ENCODE data around the gene MAP3K14. TPM values are rescaled to one million over a fixed set of nuclear protein-coding genes. Genes with fewer than 3 reads are reported as not detected.

The MAP3K14 gene
- total RNA-seq, 1 experiment from 2014 or later: 10.0 TPM

DNA sequence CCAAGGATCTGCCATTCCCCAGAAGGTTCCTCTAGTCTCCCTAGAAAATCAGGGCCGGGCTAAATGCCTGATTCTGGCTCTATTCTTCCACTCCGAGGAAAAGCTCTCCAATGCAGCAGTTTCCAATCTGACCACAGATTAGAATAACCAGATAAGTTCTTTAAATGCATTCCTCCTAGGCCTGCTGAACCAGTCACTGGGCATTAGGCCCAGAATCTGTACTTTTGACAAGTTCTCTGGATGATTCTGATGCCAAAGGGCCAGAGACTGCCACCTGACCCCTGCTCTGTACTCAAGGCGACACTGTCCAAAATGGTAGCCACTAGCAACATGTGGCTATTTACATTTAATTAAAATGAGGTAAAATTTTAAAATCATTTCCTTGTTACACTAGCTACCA, 22.3 kb downstream of the MAP3K14 start:
- Mint-ChIP-seq H3K27ac (ENCODE audit: unreplicated experiment) (no peak overlapping the region), H3K9me3 (ENCODE audit: unreplicated experiment) (no peaks in the 10 kb centered on the region), H3K36me3 (ENCODE audit: insufficient read depth, unreplicated experiment) (peaks cover 17% of the 10 kb centered on the region), H3K27me3 (ENCODE audit: insufficient read depth, unreplicated experiment) (no peaks in the 10 kb centered on the region), H3K4me1 (ENCODE audit: low read depth, unreplicated experiment) (peaks cover 18% of the 10 kb centered on the region), H3K4me3 (ENCODE audit: unreplicated experiment) (no peak overlapping the region)
- intact Hi-C loops (cut with micrococcal nuclease; ENCODE audit: unreplicated experiment): no loop called here
- Histone ChIP-seq H3K9me3 (no peaks in the 10 kb centered on the region), H3K4me3 (ENCODE audit: low read depth, low read length) (no peak overlapping the region), H3K4me1 (peaks cover 12% of the 10 kb centered on the region), H3K27me3 (replicated peaks; ENCODE audit: control insufficient read depth, insufficient read depth, low read length) (no peaks in the 10 kb centered on the region), H3K36me3 (ENCODE audit: control insufficient read depth, insufficient read depth, low read length) (no peaks in the 10 kb centered on the region)
- CTCF ChIA-PET: no interaction called here
- TF ChIP-seq, protein P1, sequence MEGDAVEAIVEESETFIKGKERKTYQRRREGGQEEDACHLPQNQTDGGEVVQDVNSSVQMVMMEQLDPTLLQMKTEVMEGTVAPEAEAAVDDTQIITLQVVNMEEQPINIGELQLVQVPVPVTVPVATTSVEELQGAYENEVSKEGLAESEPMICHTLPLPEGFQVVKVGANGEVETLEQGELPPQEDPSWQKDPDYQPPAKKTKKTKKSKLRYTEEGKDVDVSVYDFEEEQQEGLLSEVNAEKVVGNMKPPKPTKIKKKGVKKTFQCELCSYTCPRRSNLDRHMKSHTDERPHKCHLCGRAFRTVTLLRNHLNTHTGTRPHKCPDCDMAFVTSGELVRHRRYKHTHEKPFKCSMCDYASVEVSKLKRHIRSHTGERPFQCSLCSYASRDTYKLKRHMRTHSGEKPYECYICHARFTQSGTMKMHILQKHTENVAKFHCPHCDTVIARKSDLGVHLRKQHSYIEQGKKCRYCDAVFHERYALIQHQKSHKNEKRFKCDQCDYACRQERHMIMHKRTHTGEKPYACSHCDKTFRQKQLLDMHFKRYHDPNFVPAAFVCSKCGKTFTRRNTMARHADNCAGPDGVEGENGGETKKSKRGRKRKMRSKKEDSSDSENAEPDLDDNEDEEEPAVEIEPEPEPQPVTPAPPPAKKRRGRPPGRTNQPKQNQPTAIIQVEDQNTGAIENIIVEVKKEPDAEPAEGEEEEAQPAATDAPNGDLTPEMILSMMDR (IDR thresholded peaks at IDR 0.05; ENCODE audit: insufficient read depth in 1 of 2, low read depth in 1 of 2, low read length in 1 of 2, severe bottlenecking in 1 of 2, unreplicated experiment in 1 of 2): no peak
- POLR2A ChIA-PET: no interaction called here
- no peak for DNase-seq
- no TSS peak for BruUV-seq (replicated peaks)

DNA sequence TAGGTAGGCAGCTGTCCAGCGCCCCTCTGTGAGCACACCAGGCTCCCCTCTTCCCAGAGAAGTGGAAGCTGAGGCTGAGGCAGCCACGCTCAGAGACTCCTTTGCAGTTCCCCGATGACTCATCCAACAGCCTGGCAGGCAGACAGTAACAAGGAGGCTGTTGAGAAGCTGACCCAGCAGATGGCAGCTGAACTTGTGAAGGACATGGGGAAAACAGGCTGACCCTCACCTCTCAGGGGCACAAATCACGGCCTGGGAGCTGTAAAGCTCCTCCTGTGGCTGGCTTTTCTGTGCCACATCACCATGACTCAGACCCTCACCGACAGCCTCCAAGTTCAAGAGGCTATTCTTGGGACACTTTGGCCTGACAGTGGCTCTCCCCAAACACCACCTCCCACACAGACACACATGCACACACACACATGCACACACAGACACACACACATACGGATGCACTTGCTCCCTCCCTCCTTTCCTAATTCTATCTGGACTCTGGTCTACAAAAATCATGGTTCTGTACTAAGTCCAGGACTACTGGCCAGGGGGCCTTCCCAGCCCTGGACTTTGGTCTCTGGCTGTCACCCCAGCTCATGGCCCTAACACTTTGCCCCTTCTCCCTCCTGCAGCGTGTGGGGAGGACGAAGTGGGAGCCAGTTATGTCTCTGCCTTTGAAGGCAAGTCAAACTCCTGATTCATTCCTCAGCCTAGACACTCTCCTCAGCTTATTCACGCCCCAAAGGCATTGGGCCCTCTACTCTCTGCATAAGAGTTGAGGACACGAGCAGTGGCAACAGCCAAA, 23.2 kb downstream of the MAP3K14 start:
- no peaks in the 10 kb centered on the region for H3K27me3 Mint-ChIP-seq (ENCODE audit: insufficient read depth, unreplicated experiment)
- peaks cover 18% of the 10 kb centered on the region for H3K4me1 Mint-ChIP-seq (ENCODE audit: low read depth, unreplicated experiment)
- TF ChIP-seq, protein P1 (IDR thresholded peaks at IDR 0.05; ENCODE audit: insufficient read depth in 1 of 2, low read depth in 1 of 2, low read length in 1 of 2, severe bottlenecking in 1 of 2, unreplicated experiment in 1 of 2): no peak
- intact Hi-C loops (cut with micrococcal nuclease; ENCODE audit: unreplicated experiment): no loop called here
- H3K4me3 ChIP-seq (ENCODE audit: low read depth, low read length): no peak overlapping the region
- H3K9me3 Mint-ChIP-seq (ENCODE audit: unreplicated experiment): no peaks in the 10 kb centered on the region
- DNase-seq: no peak
- no peaks in the 10 kb centered on the region for H3K36me3 ChIP-seq (ENCODE audit: control insufficient read depth, insufficient read depth, low read length)
- POLR2A ChIA-PET: interaction anchor here (0.5 to 0.8 kb wide), 2 partner anchors 13 to 23 kb away, joined by 3 to 6 read pairs; no protein-coding TSS in a partner anchor
- peaks cover 14% of the 10 kb centered on the region for H3K4me1 ChIP-seq
- CTCF ChIA-PET: interaction anchor here (0.9 to 1.1 kb wide), 4 partner anchors 18 to 899 kb away, joined by 3 to 6 read pairs (median 4); partner anchors contain the start of gene KANSL1
- peaks cover 18% of the 10 kb centered on the region for H3K36me3 Mint-ChIP-seq (ENCODE audit: insufficient read depth, unreplicated experiment)
- no peak overlapping the region for H3K4me3 Mint-ChIP-seq (ENCODE audit: unreplicated experiment)
- no peaks in the 10 kb centered on the region for H3K27me3 ChIP-seq (replicated peaks; ENCODE audit: control insufficient read depth, insufficient read depth, low read length)
- H3K27ac Mint-ChIP-seq (ENCODE audit: unreplicated experiment): no peak overlapping the region
- H3K9me3 ChIP-seq: no peaks in the 10 kb centered on the region
- BruUV-seq (replicated peaks): no TSS peak

DNA sequence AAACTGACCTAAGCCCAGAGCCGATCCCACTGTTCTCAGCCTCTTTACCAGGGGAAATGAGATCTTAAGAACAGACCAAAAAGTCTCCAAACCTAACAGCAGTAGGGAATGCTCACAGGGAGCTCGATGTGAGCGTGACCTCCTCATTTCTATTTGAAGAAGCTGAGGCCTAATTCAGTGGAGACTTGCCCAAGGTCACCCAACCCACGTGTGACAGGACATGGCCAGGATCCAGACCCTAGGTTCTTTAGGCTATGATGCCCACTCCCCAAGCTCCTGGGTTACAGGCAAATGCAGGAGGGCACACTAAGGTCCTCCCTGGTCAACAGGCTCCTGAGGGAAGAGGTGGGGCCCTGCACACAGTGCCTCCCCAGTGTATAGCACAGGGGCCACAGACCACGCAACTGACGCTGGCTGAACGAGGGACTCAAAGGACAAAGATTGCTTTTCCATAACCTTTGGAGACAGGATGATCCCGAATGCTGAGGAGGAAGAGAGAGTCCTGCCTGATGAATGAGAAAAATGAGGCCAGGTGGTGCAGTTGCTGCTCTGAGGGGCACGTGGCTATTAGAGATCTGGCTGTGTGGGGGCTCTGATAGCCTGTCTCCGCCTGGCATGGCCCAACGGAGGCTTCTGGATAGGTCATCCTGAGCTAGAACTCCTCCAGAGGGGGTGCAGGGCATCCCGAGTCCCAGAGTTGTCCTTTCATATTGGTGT, 24.0 kb downstream of the MAP3K14 start:
- Histone ChIP-seq H3K27me3 (replicated peaks; ENCODE audit: control insufficient read depth, insufficient read depth, low read length) (no peaks in the 10 kb centered on the region), H3K9me3 (no peaks in the 10 kb centered on the region), H3K4me1 (peaks cover 20% of the 10 kb centered on the region), H3K36me3 (ENCODE audit: control insufficient read depth, insufficient read depth, low read length) (no peaks in the 10 kb centered on the region), H3K4me3 (ENCODE audit: low read depth, low read length) (no peak overlapping the region)
- BruUV-seq (replicated peaks): no TSS peak
- Mint-ChIP-seq H3K27ac (ENCODE audit: unreplicated experiment) (no peak overlapping the region), H3K4me3 (ENCODE audit: unreplicated experiment) (no peak overlapping the region), H3K9me3 (ENCODE audit: unreplicated experiment) (no peaks in the 10 kb centered on the region), H3K36me3 (ENCODE audit: insufficient read depth, unreplicated experiment) (peaks cover 18% of the 10 kb centered on the region), H3K4me1 (ENCODE audit: low read depth, unreplicated experiment) (peaks cover 18% of the 10 kb centered on the region), H3K27me3 (ENCODE audit: insufficient read depth, unreplicated experiment) (no peaks in the 10 kb centered on the region)
- POLR2A ChIA-PET: no interaction called here
- intact Hi-C loops (cut with micrococcal nuclease; ENCODE audit: unreplicated experiment): no loop called here
- DNase-seq: no peak
- CTCF ChIA-PET: interaction anchor here (0.9 to 1.1 kb wide), 4 partner anchors 19 to 900 kb away, joined by 3 to 6 read pairs (median 4); partner anchors contain the start of gene KANSL1
- TF ChIP-seq, protein P1 (IDR thresholded peaks at IDR 0.05; ENCODE audit: insufficient read depth in 1 of 2, low read depth in 1 of 2, low read length in 1 of 2, severe bottlenecking in 1 of 2, unreplicated experiment in 1 of 2): no peak

All from Caco-2 (cell line).